Transverse colon (tissue), 3 donors: ENCODE measurements around the gene AMER3.

Experiments
- POLR2A ChIP-seq: fragments of 450-650 bp; IDR thresholded peaks from one replicate; pipeline ENCODE4 v1.6.1; 2016; ENCODE audit warnings: antibody characterized with exemption, mild to moderate bottlenecking, moderate library complexity
- TF ChIP-seq, protein P1 (sequence below), 5 experiments: fragments of 200-600 bp in 3 of 5; fragments of 450-650 bp in 2 of 5; sonication (generic) in 3 of 5; IDR thresholded peaks; 1 replicate in 2 of 5; 2 replicates in 3 of 5; pipeline ENCODE4 v1.5.1; 2016 to 2017; ENCODE audit warnings: antibody characterized with exemption in 5 of 5, inconsistent platforms in 3 of 5, mild to moderate bottlenecking in 2 of 5, moderate library complexity in 1 of 5

DNA sequence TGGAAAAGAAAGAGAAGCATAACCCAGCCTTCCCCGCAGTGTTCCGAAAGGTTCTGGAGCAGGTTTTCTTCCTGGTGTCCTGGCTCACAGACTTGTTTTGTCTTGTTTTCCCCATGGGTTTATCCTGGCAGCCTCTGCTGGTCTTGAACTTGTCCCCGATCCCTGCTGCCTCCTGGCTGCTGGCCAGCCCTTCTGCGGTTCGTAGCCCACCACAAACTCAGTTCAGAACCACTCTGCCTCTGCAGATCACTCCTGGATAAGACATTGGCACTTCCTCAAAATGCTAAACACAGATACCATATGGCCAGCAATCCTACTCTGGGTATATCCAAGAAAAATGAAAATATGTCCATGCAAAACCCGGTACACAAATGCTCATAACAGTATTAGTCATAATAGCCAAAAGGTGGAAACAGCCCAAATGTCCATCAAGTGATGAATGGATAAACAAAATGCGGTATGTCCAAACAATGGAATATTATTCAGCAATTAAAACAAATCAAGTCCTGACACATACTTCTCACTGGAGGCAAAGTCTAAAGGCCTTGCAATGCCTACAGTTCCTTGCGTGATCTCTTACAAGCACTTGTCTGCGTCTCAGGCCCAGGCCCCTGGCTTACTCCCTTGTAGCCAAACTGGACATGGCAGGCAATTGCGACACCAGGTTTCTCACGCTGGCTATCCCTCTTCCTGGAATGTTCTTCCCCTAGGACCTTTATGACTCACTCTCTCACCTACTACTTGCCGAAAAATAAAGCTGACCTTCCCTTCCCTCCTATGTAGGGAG lies 53.3 kb downstream of the AMER3 start:
- no peak for TF ChIP-seq POLR2A
- TF ChIP-seq, protein P1, sequence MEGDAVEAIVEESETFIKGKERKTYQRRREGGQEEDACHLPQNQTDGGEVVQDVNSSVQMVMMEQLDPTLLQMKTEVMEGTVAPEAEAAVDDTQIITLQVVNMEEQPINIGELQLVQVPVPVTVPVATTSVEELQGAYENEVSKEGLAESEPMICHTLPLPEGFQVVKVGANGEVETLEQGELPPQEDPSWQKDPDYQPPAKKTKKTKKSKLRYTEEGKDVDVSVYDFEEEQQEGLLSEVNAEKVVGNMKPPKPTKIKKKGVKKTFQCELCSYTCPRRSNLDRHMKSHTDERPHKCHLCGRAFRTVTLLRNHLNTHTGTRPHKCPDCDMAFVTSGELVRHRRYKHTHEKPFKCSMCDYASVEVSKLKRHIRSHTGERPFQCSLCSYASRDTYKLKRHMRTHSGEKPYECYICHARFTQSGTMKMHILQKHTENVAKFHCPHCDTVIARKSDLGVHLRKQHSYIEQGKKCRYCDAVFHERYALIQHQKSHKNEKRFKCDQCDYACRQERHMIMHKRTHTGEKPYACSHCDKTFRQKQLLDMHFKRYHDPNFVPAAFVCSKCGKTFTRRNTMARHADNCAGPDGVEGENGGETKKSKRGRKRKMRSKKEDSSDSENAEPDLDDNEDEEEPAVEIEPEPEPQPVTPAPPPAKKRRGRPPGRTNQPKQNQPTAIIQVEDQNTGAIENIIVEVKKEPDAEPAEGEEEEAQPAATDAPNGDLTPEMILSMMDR (IDR thresholded peaks at IDR 0.05): no peak
